Activated CD8-positive, alpha-beta memory T cell treated with anti-CD3 and anti-CD28 coated beads for 36 hours (primary cell): ENCODE results near the gene TLCD3B. TPM values are rescaled to one million over a fixed set of nuclear protein-coding genes. Genes with fewer than 3 reads are reported as not detected.

Source experiments
- CTCF ChIA-PET: fragments of 350-600 bp; sonication (Branson Sonifier 250); formaldehyde crosslinking; loops from one replicate; lab custom pipeline; 2021; ENCODE audit warnings: antibody characterized with exemption; lab: Charles Lee
- POLR2A ChIA-PET: fragments of 350-600 bp; sonication (Branson Sonifier 250); formaldehyde crosslinking; loops from one replicate; lab custom pipeline; 2021; ENCODE audit warnings: antibody characterized with exemption; lab: Charles Lee
- total RNA-seq, 2 experiments: library from RNA; stranded (reverse); gene quantifications; one replicate each; pipeline ENCODE4 v1.2.3, GENCODE V29; 2021

Gene TLCD3B
- total RNA-seq, 2 experiments from 2014 or later, result 1.1 to 1.4 TPM

DNA sequence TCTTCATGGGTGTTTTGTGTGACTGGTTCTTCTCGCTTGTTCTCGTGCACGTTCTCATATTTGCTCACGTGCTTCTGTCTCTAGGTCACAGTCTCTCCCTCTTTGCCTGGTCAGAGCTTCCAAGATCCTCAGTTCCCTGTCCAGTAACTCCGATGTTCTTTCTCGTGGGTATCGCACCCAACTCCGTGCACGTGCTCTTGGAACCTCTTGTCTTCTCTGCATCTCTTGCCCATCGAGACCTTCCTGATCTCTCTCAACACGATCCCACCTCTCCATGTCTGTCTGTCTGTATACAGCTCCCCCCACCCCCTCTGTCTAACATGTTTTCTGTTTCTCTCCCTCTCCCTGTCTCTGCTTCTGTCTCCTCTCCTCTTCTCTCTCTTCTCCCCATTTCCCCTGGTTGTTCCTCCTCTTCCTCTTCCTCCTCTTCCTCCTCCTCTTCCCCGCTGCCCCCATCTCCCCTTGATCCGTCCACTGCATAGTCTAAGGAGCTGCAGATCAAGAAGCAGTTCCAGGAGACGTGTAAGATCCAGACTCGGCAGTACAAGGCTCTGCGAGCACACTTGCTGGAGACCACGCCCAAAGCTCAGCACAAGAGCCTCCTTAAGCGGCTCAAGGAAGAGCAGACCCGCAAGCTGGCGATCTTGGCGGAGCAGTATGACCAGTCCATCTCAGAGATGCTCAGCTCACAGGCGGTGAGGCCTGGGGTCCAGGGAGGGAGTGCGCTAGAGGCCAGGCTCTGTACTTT is 41.8 kb downstream of the TLCD3B start:
- CTCF ChIA-PET, result interaction anchor here (1.0 kb wide), 1 partner anchor 143 kb away, joined by 3 read pairs; no protein-coding TSS in a partner anchor
- POLR2A ChIA-PET, result no interaction called here

DNA sequence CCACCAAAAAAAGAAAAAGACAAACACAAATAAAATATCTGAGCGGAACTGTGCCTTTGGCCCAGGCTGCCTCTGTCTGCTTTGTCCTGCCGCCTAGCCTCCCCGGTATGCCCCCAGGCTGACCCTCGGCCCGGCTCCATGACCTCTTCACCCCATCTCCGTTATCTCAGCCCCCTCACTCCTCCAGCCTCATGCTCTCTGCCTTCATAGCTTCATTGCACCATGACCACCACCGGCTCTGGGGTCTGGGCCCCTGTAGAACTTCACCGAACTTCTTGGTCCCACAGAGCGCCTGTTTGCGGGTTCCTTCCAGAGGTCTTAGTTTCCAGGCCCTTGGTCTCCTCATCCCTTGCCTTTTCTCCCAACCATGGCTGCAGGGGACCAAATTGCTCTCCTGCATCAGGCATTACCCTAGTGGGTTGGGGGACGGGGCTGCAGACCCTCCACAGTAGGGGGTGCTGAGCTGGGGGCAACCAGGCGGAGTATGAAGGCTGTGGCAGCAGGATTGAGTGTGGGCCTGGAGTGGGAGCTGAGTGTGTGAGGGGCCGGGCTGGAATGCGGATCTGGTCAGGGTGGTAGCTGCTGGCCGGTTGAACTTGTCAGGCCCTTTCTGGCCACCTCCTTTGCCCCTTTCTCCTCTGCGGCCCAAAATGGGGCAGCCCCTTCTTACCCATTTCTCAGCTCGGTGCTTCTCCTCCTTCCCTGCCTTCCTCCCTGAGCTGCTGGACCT is 42.6 kb downstream of the TLCD3B start:
- ChIA-PET POLR2A (no interaction called here), CTCF (no interaction called here)

DNA sequence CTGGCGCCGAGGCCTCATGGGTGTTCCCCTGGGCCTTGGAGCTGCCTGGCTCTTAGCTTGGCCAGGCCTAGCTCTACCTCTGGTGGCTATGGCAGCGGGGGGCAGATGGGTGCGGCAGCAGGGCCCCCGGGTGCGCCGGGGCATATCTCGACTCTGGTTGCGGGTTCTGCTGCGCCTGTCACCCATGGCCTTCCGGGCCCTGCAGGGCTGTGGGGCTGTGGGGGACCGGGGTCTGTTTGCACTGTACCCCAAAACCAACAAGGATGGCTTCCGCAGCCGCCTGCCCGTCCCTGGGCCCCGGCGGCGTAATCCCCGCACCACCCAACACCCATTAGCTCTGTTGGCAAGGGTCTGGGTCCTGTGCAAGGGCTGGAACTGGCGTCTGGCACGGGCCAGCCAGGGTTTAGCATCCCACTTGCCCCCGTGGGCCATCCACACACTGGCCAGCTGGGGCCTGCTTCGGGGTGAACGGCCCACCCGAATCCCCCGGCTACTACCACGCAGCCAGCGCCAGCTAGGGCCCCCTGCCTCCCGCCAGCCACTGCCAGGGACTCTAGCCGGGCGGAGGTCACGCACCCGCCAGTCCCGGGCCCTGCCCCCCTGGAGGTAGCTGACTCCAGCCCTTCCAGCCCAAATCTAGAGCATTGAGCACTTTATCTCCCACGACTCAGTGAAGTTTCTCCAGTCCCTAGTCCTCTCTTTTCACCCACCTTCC is 43.5 kb downstream of the TLCD3B start:
- ChIA-PET POLR2A (no interaction called here), CTCF (interaction anchor here (0.6 kb wide), 1 partner anchor 43 kb away, joined by 5 read pairs; the partner anchor contains the start of gene TLCD3B)

DNA sequence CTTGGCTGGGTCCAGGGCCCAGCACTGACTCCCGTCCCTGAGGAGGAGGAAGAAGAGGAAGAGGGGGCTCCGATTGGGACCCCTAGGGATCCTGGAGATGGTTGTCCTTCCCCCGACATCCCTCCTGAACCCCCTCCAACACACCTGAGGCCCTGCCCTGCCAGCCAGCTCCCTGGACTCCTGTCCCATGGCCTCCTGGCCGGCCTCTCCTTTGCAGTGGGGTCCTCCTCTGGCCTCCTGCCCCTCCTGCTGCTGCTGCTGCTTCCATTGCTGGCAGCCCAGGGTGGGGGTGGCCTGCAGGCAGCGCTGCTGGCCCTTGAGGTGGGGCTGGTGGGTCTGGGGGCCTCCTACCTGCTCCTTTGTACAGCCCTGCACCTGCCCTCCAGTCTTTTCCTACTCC is 44.1 kb downstream of the TLCD3B start:
- POLR2A ChIA-PET, result no interaction called here
- CTCF ChIA-PET, result no interaction called here

DNA sequence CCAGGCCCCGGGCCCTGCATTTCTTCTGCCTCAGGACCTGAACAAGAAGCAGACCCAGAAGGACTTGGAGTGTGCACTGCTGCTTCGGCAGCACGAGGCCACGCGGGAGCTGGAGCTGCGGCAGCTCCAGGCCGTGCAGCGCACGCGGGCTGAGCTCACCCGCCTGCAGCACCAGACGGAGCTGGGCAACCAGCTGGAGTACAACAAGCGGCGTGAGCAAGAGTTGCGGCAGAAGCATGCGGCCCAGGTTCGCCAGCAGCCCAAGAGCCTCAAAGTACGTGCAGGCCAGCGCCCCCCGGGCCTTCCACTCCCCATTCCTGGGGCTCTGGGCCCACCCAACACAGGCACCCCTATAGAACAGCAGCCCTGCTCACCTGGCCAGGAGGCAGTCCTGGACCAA is 44.8 kb downstream of the TLCD3B start:
- POLR2A ChIA-PET, result interaction anchor here (1.0 kb wide), 1 partner anchor 9 kb away, joined by 3 read pairs; no protein-coding TSS in a partner anchor

DNA sequence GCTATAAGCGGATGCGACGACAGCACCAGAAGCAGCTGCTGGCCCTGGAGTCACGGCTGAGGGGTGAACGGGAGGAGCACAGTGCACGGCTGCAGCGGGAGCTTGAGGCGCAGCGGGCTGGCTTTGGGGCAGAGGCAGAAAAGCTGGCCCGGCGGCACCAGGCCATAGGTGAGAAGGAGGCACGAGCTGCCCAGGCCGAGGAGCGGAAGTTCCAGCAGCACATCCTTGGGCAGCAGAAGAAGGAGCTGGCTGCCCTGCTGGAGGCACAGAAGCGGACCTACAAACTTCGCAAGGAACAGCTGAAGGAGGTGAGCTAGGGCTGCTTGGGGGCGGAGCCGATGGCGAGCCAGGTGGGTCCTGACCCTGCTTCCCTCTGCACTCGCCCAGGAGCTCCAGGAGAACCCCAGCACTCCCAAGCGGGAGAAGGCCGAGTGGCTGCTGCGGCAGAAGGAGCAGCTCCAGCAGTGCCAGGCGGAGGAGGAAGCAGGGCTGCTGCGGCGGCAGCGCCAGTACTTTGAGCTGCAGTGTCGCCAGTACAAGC is 45.7 kb downstream of the TLCD3B start:
- CTCF ChIA-PET, result no interaction called here
- POLR2A ChIA-PET, result interaction anchor here (1.0 kb wide), 1 partner anchor 8 kb away, joined by 3 read pairs; no protein-coding TSS in a partner anchor

More for the DNA sequence above, 44.8 kb downstream of the TLCD3B start:
- CTCF ChIA-PET, result no interaction called here

DNA sequence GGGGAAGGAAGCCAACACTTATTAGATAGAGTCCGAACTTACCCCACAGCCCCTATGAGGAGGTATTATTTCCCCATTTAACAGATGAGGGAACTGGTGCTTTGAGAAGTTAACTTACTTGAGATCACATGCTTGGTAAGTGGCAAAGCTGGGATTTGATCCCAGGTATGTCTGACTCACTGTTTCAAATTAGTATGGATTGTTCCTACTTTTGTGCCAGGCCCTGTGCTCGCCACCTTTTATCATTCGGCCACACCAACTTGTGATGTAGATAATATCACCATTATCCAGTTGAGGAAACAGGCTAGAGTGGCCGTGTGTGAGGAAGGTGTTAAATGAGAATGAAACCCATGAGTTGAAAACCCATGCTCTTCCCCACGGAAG is 46.3 kb downstream of the TLCD3B start:
- POLR2A ChIA-PET, result no interaction called here
- CTCF ChIA-PET, result no interaction called here

DNA sequence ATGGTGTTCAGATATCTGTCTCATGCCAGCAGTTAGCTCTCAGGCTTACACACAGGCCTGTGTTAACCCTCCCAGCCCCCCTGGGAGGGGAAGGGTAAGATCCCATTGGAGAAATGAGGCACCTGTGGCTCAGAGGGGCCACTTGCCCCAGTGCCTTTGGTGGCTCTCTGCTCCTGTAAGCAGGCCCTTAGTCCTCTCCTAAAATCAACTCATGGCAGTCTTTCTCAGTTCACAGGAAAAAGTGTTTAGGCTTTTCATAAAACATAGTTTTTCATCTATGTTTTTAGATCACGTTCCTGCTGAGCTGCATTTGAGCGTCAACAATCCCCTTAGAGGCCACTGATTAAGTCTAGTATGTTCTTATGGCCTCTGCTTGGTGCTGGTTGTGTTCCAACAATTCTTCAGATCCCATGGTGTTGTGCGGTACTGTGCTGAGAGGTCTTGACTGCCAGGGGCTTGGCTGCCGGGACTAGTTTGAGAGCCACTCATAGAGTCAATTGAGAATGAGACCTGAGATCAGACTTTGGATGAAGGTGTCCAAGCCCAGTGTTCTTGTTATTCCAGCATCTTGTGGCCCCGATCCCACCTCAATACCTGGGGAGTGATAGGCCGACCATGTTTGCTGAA is 46.8 kb downstream of the TLCD3B start:
- ChIA-PET POLR2A (no interaction called here), CTCF (no interaction called here)

DNA sequence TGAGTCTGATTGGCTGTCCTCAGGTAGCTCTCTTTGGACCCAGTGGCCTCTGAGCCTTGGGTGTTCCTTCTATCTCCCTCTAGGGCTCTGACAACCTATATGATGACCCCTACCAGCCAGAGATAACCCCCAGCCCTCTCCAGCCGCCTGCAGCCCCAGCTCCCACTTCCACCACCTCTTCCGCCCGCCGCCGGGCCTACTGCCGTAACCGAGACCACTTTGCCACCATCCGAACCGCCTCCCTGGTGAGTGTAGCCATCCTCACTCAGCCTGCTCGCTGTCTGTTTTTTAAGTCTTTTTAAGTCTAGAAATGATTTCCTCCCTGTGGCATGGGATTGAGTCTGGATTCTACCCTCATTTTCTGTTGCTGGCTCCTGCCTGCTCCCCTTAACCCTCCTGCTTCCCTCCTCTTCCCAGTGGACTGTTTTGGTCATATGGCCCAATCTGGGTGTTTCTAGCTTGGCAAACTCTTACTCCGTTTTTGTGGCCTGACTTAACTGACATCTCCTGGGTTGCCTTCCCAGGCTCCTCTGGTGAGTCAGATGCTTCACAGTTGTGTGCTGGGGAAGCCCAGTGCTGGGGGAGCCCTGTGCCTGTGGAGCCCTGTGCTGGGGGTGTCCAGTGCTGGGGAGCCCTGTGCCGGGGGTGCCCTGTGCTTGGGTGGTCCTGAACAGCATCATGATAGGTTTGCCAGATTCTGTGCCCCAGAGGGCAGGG is 47.5 kb downstream of the TLCD3B start:
- ChIA-PET POLR2A (no interaction called here), CTCF (no interaction called here)

DNA sequence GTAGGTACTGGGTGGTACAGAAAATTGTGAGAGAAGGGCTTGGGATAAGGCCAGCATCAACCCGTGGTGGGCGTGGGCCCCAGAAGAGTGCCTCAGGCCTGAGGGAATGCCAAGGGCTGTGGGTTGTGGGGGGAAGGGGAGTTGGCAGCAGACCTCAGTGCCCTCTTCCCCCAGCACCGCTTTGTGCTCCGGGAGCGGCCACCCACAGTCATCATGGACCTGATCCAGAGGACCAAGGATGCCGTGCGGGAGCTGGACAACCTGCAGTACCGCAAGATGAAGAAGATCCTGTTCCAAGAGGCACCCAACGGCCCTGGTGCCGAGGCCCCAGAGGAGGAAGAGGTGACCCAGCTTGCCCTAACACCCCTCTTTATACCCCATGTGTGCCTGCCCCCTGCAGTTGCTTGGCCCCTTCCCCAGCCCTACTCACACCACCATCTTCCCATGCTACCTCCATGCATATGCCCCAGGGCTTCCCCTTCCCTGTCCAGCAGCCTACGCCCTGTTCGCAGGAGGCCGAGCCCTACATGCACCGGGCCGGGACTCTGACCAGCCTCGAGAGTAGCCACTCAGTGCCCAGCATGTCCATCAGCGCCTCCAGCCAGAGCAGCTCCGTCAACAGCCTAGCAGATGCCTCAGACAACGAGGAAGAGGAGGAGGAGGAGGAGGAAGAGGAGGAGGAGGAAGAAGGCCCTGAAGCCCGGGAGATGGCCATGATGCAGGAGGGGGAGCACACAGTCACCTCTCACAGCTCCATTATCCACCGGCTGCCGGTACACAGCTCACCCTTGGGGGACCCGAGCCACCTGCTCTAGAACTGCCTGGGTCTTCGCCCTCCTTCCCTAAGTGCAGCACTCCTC is 48.3 kb downstream of the TLCD3B start:
- POLR2A ChIA-PET, result no interaction called here

DNA sequence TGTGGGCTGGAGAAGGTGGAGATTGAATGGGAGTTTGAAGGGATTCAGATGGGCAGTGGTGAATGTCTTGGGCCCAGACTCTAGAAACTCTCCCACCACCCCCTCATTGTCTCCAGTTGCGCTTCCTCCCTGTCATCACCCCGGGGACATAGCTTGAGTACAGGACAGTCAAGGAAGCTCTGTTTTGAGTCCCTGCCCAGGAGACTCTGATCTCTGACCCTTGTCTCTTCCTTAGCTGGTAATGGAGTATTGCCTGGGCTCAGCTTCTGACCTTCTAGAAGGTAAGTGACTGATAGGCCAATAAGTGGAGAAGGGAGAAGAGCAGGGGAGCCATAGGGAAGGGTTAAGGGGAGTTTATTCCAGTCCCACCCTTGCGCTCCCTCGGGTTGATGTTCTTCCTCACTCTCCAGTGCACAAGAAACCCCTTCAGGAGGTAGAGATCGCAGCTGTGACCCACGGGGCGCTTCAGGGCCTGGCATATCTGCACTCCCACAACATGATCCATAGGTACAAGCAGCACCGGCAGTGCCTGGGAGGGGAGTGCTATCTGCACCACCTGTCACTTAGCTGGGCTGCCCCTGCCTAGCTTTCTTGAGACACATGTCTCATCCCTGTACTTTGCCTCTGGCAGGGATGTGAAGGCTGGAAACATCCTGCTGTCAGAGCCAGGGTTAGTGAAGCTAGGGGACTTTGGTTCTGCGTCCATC is 52.4 kb downstream of the TLCD3B start:
- POLR2A ChIA-PET, result no interaction called here
- CTCF ChIA-PET, result no interaction called here

More for the DNA sequence above, 48.3 kb downstream of the TLCD3B start:
- CTCF ChIA-PET, result interaction anchor here (1.5 kb wide), 1 partner anchor 11 kb away, joined by 3 read pairs; no protein-coding TSS in a partner anchor

DNA sequence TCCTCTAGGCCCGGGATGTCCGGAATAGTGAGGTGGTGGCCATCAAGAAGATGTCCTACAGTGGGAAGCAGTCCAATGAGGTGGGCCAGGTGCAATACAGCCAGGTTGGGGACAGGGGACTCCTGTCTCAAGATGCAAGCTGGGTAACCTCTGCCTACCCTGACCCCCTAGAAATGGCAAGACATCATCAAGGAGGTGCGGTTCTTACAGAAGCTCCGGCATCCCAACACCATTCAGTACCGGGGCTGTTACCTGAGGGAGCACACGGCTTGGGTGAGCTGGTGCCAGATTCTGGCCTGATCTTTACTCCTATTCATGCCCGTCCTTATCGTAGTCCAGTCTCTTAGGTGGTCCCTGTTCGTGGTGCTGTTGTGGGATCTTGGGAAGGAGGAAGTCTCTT is 53.0 kb downstream of the TLCD3B start:
- ChIA-PET POLR2A (no interaction called here), CTCF (no interaction called here)

DNA sequence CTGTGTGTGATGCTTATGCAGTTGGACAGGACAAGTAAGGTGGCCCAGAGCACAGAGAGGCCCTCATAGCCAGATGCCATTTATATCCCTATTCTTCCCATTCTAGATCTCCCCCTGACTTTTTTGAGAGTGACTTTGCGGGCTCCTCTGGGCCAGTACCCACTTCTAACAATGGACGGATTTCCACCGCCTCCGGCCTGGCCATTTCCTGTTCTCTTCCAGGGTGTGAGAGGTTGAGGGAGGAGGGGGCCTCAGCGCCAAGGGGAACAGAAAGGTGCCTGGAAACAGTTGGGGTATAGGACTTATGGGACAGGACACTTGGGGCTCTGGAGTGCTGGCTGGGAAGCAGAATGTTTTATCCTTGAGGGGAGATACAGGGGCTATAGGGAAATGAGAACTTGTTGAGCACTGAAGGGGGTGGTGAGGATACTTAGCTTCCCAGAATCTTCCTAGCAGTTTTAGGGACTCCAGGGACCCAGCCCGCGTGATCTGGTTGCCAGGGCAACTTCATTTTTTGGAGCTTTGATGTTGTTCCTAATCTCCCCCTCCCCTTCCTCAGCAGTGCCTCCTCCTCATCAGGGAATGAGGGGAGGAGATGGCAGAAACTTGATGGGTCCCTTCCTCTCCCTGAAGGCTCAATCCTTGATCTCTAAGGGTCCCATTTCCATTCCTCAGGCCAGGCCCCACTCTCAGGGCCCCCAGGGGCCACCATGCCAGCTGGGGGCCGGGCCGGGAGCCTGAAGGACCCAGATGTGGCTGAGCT is 53.8 kb downstream of the TLCD3B start:
- ChIA-PET CTCF (interaction anchor here (0.9 kb wide), 1 partner anchor 20 kb away, joined by 3 read pairs; no protein-coding TSS in a partner anchor), POLR2A (interaction anchor here (0.6 to 1.2 kb wide), 2 partner anchors 8 to 38 kb away, joined by 3 read pairs; no protein-coding TSS in a partner anchor)

DNA sequence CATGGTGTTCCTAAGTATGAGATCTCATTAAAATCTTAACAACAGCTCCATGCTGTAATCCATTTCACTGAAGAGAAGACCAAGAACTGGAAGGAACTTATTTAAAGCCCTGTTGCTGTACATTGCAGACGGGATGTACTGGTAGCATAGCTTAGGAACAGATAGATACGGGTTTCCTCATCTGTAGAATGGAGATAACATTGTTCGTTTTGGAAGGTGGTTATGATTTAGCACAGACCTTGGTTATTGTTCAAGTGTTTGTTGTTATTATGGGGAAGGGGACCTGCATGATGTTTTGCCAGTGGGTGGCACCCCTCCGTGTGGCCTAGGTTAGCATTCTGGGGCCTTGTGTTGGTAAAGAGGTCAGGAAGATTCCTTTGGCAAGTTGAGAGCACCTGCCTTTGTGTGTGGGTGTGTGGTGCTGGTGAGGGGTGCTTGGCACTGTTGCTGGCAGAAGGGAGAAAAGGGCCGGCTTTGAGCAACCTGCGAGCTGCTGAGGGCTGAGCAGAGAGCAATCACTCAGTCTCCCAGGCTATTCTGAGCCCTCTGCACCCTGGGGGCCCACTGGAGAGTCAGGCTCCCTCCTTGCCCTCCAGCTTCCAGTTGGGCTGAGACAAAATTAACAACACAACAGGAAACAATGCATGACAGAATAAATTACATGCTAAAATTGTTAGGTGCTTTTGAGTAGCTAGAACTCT is 55.1 kb downstream of the TLCD3B start:
- POLR2A ChIA-PET, result interaction anchor here (0.6 to 0.8 kb wide), 2 partner anchors 18 to 576 kb away, joined by 3 read pairs; no protein-coding TSS in a partner anchor

DNA sequence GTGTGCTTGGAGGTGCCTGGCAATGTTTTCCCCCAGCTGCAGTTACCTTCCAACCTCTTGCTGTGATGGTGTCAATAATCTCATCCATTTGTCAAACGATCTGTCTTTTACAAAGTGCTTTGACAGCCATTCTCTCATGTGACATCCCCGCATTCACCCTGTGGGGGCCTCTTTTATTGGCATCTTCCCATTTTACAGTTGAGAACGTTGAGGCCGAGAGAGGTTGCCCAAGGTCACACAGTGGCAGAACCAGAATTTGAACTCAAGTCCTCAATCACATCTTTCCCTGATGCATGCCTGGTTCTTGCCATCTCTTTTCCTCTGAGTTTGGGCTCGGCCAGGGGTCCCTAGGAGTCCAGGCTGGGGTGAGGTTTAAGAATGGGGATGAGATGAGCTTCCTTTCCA is 55.9 kb downstream of the TLCD3B start:
- CTCF ChIA-PET, result interaction anchor here (1.2 to 1.3 kb wide), 2 partner anchors 21 to 140 kb away, joined by 3 to 4 read pairs; partner anchors contain the start of gene INO80E
- POLR2A ChIA-PET, result interaction anchor here (0.8 kb wide), 1 partner anchor 19 kb away, joined by 3 read pairs; no protein-coding TSS in a partner anchor

More for the DNA sequence above, 55.1 kb downstream of the TLCD3B start:
- CTCF ChIA-PET, result interaction anchor here (0.6 to 1.3 kb wide), 4 partner anchors 21 to 171 kb away, joined by 3 to 4 read pairs (median 4); partner anchors contain the start of gene INO80E
